K562 (cell line): ENCODE measurements around the gene SLC15A3.

ENCODE experiments used
- CHCHD3 ChIP-seq: fragments of 250-450 bp; sonication (Bioruptor Pico); IDR thresholded peaks from 2 replicates; pipeline ENCODE4 v2.1.2; 2022; ENCODE audit warnings: mild to moderate bottlenecking
- ZNF695 ChIP-seq: fragments of 450-650 bp; formaldehyde crosslinking; IDR thresholded peaks from 2 replicates; pipeline ENCODE4 v1.4.0; 2020; ENCODE audit warnings: mild to moderate bottlenecking, moderate library complexity

DNA sequence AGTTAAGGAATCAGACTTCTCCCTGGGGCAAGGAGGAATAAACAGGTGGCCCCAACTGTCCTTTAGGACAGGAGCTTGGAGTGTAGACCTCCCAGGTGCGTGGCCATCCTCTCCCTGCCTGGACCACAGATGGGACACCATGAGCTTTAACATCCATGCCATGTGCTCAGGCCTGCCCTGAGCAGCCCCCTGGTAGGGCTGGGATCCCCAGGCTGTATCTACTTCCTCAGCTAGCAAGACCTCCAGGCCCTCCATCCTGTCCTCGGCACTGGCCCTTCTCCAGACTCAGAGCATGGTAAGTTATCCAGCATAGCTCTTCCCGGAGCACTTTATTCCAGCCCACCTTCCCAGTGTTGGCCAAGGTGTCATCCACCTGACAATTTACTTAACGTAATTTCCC, 25.2 kb upstream of the SLC15A3 start:
- no peak for TF ChIP-seq ZNF695 (CRISPR knock-in tag)
- TF ChIP-seq CHCHD3 (CRISPR knock-in tag): no peak
